ENCODE results near the gene SULT4A1. TPM values are rescaled to one million over a fixed set of nuclear protein-coding genes. Genes with fewer than 3 reads are reported as not detected.

Gene SULT4A1
- polyA plus RNA-seq, 1 of the 3 experiments (the other 2 are of a cell fraction), result 3.9 TPM

- peaks cover 5% of the 10 kb centered on the region for H3F3A ChIP-seq (replicated peaks; ENCODE audit: insufficient read depth)
- no peak for TF ChIP-seq NRF1 (IDR thresholded peaks at IDR 0.05; ENCODE audit: low read depth, low read length)
- no peak for DNase-seq
- ChIA-PET POLR2A (no interaction called here), CTCF (interaction anchor here (1.0 kb wide), 1 partner anchor 433 kb away, joined by 3 read pairs; no protein-coding TSS in a partner anchor)
- H3K79me2 ChIP-seq (ENCODE audit: insufficient read depth), result no peaks in the 10 kb centered on the region
- no peak overlapping the region for H3K4me2 ChIP-seq
- no peak overlapping the region for H3K27ac ChIP-seq (ENCODE audit: low read depth in 2 of 2, low read length in 1 of 2)
- H2AFZ ChIP-seq (ENCODE audit: low read depth), result no peak overlapping the region
- H4K20me1 ChIP-seq (ENCODE audit: insufficient read depth), result no peaks in the 10 kb centered on the region
- WGBS (ENCODE audit: low lambda C conversion rate), result 84% methylated on average over 14 of the region's 22 CpGs
- H3K27me3 ChIP-seq (ENCODE audit: insufficient read depth), result no peaks in the 10 kb centered on the region
- H3K4me1 ChIP-seq (ENCODE audit: control insufficient read depth in 1 of 2, insufficient read depth in 2 of 2, low read depth in 1 of 2, low read length in 1 of 2), result peaks cover 0 to 7% of the 10 kb centered on the region in 2 experiments; a peak in 1 of 4 replicates
- no peak overlapping the region for H3K9ac ChIP-seq
- H3K4me3 ChIP-seq (ENCODE audit: low read depth in 2 of 2, low read length in 1 of 2), result no peak overlapping the region
- H3K9me3 ChIP-seq, result no peaks in the 10 kb centered on the region
- H3K9me2 ChIP-seq, result no peaks in the 10 kb centered on the region
- no peaks in the 10 kb centered on the region for H3K36me3 ChIP-seq (replicated peaks in 1 of 2; ENCODE audit: control insufficient read depth in 1 of 2, insufficient read depth in 2 of 2, low read length in 1 of 2)
These were observed 40.5 kb downstream of the SULT4A1 start for GRCh38 chr22:43821606-43822425.

GRCh38 chr22:43820651-43821305 lies 41.5 kb downstream of the SULT4A1 start:
- TF ChIP-seq FOXJ3 (CRISPR knock-in tag; IDR thresholded peaks at IDR 0.05) (no peak), EZH2phosphoT487 (IDR thresholded peaks at IDR 0.05; ENCODE audit: borderline replicate concordance, low read depth) (no peak), FOXM1 (IDR thresholded peaks at IDR 0.05; ENCODE audit: low read depth) (no peak), SIN3A (IDR thresholded peaks at IDR 0.05; ENCODE audit: borderline replicate concordance, low read depth, low read length) (no peak), IRF3 (IDR thresholded peaks at IDR 0.05; ENCODE audit: low read depth, low read length) (no peak), RCOR1 (IDR thresholded peaks at IDR 0.05; ENCODE audit: low read length) (no peak), TCF12 (IDR thresholded peaks at IDR 0.05) (no peak), REST (IDR thresholded peaks at IDR 0.05; ENCODE audit: low read depth, low read length) (no peak), TAF1 (IDR thresholded peaks at IDR 0.05; ENCODE audit: borderline replicate concordance, low read depth, low read length) (no peak), CTCF (IDR thresholded peaks at IDR 0.05) (no peak), YY1 (IDR thresholded peaks at IDR 0.05; ENCODE audit: low read depth) (no peak), RAD21 (IDR thresholded peaks at IDR 0.05; ENCODE audit: low read length) (no peak), EP300 (IDR thresholded peaks at IDR 0.05; ENCODE audit: borderline replicate concordance in 1 of 2, low read depth in 1 of 2, low read length in 1 of 2) (no peak)
- Histone ChIP-seq H3K9me3 (no peaks in the 10 kb centered on the region), H3K36me3 (replicated peaks in 1 of 2; ENCODE audit: control insufficient read depth in 1 of 2, insufficient read depth in 2 of 2, low read length in 1 of 2) (no peaks in the 10 kb centered on the region), H3K4me1 (ENCODE audit: control insufficient read depth in 1 of 2, insufficient read depth in 2 of 2, low read depth in 1 of 2, low read length in 1 of 2) (no peaks in the 10 kb centered on the region), H3K4me2 (no peak overlapping the region), H3F3A (replicated peaks; ENCODE audit: insufficient read depth) (no peaks in the 10 kb centered on the region), H2AFZ (ENCODE audit: low read depth) (no peak overlapping the region), H3K79me2 (ENCODE audit: insufficient read depth) (no peaks in the 10 kb centered on the region), H3K27me3 (ENCODE audit: insufficient read depth) (no peaks in the 10 kb centered on the region), H3K9me2 (no peaks in the 10 kb centered on the region), H3K27ac (ENCODE audit: low read depth in 2 of 2, low read length in 1 of 2) (no peak overlapping the region), H4K20me1 (ENCODE audit: insufficient read depth) (no peaks in the 10 kb centered on the region), H3K9ac (no peak overlapping the region), H3K4me3 (ENCODE audit: low read depth in 2 of 2, low read length in 1 of 2) (no peak overlapping the region)
- CTCF ChIA-PET, result no interaction called here
- WGBS (ENCODE audit: low lambda C conversion rate), result 82% methylated on average over 10 of the region's 18 CpGs
- DNase-seq, result no peak
- POLR2A ChIA-PET, result no interaction called here

All from SK-N-SH (cell line).